ENCODE measurements around the gene PDXP. TPM values are rescaled to one million over a fixed set of nuclear protein-coding genes. Genes with fewer than 3 reads are reported as not detected.

Gene PDXP
- total and polyA plus RNA-seq, 8 donors, result 8.3 to 13.3 (median 11.3) TPM

DNA sequence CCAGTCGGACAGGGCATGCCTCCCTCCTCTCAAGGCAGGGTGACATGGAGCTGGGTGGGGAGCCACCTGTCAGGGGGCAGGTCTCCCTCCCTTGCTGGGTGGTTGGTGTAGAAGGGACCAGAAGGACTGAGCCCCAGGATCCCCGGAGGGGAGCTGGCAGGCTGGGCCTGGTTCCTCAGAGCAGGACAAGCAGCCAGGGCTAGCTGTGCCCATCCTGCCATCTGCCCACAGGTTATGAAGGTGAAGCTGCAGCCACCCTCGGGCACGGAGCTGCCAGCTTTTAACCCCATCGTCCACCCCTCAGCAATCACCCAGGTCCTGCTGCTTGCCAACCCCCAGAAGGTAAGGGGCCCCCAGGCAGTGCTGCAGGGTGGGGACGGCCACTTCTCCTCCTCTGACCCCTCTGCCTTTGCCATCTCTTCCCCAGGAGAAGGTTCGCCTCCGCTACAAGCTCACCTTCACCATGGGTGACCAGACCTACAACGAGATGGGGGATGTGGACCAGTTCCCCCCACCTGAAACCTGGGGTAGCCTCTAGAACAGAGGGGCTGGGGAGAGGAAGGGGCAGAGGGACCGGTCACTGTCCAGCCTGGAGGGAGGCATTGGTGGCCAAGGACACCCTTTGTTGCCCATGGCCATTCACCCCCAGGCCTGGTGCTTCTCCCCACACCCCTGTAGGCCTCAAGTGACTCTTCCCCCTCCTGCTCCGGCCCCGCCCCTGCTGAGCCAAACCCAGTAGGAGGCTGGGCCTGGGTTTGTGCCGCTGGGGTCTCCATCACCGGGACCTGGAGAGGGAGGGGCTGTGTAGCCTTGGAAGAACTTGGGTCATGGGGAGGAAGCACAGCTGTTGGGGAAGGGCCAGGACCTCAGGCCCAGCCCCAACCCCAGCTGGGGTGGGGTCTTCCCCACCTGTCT lies 26.1 kb upstream of the PDXP start:
- Histone ChIP-seq H3K4me1 (peaks cover 23 to 65% of the 10 kb centered on the region in 2 donors), H3K36me3 (peaks cover 0 to 52% of the 10 kb centered on the region in 2 donors), H3K9me3 (no peaks in the 10 kb centered on the region), H3K27ac (peak overlapping the region; percentile 83 to 95), H3K4me3 (peak overlapping the region in 1 of 2 donors; percentile 11), H3K27me3 (no peaks in the 10 kb centered on the region)
- TF ChIP-seq CTCF (IDR thresholded peaks at IDR 0.05), result no peak
- ATAC-seq (no peak), DNase-seq (no peak)
- intact Hi-C loops (cut with DNase I), result no loop called here

- peak overlapping the region in 1 of 2 donors; percentile 11 for H3K4me3 ChIP-seq
- no peak for ATAC-seq
- intact Hi-C loops (cut with DNase I), result no loop called here
These were observed 25.4 kb upstream of the PDXP start for GRCh38 chr22:37633089-37633624.

DNA sequence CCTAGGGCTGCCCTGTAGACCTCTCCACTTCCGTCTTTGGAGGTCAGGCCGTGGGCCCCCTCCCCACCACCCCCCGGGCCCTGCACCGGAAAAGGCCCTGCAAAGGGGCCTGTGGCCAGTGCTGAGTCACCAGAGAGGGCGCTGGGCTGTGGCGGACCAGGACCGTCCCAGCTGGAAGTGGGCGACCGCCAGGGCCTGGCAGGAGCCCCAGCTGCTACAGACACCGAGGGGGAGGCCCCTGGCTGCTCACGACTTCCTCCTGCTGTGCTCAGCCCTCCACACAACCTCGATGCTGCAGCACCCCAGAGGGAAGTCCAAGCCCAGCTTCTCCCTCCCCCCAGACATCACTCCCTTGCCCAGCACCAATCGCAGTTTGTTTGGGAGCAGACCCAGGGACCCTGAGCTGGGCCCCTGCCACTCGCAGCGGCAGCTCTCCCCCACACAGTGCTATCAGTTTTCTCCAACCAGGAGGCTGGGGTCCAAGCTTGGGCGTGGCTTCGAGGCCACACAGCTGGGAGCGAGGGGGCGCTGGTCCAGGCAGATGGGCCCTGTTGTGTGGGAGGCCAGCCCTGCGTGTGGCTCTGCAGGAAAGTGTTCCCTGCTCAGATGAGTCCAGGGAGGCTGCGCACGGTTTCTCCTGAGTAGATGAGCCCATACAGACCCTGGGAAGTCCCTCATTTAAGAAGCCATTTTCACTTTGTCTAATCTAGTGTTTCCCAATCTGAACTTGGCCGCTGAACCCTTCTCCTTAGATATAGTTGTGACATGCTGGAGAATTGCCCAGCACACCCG lies 24.7 kb upstream of the PDXP start:
- Histone ChIP-seq H3K4me1 (peaks cover 23 to 68% of the 10 kb centered on the region in 2 donors), H3K36me3 (peaks cover 0 to 42% of the 10 kb centered on the region in 2 donors), H3K9me3 (no peaks in the 10 kb centered on the region), H3K4me3 (peak overlapping the region in 1 of 2 donors; percentile 11), H3K27me3 (no peaks in the 10 kb centered on the region), H3K27ac (peak overlapping the region; percentile 83 to 95)
- ATAC-seq (peak; percentile 79), DNase-seq (peak; percentile 89 to 97 (median 96))
- peak in 1 of 2 donors; percentile 11 for TF ChIP-seq CTCF (IDR thresholded peaks at IDR 0.05)
- intact Hi-C loops (cut with DNase I), result no loop called here

More at GRCh38 chr22:37633089-37633624, 25.4 kb upstream of the PDXP start:
- TF ChIP-seq CTCF (IDR thresholded peaks at IDR 0.05), result no peak
- H3K4me1 ChIP-seq, result peaks cover 23 to 65% of the 10 kb centered on the region in 2 donors
- peaks cover 0 to 46% of the 10 kb centered on the region in 2 donors for H3K36me3 ChIP-seq
- H3K27ac ChIP-seq, result peak overlapping the region; percentile 83 to 95
- no peaks in the 10 kb centered on the region for H3K27me3 ChIP-seq
- no peaks in the 10 kb centered on the region for H3K9me3 ChIP-seq
- no peak for DNase-seq

- DNase-seq, result no peak
- H3K4me3 ChIP-seq, result peak overlapping the region in 1 of 2 donors; percentile 11
These were observed 24.1 kb upstream of the PDXP start for GRCh38 chr22:37634417-37634924.

More at GRCh38 chr22:37634417-37634924, 24.1 kb upstream of the PDXP start:
- intact Hi-C loops (cut with DNase I), result no loop called here
- peaks cover 27 to 73% of the 10 kb centered on the region in 2 donors for H3K4me1 ChIP-seq
- TF ChIP-seq CTCF (IDR thresholded peaks at IDR 0.05), result no peak
- no peaks in the 10 kb centered on the region for H3K9me3 ChIP-seq
- H3K36me3 ChIP-seq, result peaks cover 0 to 35% of the 10 kb centered on the region in 2 donors
- ATAC-seq, result peak; percentile 2
- peak overlapping the region; percentile 83 to 95 for H3K27ac ChIP-seq
- no peaks in the 10 kb centered on the region for H3K27me3 ChIP-seq
